GM21390 (cell line): ENCODE results near the gene GFOD1.

Experiments
- ATAC-seq: cut with Tn5 transposase; IDR thresholded peaks from one replicate; pipeline ENCODE4 v1.9.1; 2021; ENCODE audit not compliant: unreplicated experiment

The GFOD1 gene, protein sequence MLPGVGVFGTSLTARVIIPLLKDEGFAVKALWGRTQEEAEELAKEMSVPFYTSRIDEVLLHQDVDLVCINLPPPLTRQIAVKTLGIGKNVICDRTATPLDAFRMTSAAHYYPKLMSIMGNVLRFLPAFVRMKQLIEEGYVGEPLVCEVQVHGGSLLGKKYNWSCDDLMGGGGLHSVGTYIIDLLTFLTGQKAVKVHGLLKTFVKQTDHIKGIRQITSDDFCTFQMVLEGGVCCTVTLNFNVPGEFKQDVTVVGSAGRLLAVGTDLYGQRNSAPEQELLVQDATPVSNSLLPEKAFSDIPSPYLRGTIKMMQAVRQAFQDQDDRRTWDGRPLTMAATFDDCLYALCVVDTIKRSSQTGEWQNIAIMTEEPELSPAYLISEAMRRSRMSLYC

DNA sequence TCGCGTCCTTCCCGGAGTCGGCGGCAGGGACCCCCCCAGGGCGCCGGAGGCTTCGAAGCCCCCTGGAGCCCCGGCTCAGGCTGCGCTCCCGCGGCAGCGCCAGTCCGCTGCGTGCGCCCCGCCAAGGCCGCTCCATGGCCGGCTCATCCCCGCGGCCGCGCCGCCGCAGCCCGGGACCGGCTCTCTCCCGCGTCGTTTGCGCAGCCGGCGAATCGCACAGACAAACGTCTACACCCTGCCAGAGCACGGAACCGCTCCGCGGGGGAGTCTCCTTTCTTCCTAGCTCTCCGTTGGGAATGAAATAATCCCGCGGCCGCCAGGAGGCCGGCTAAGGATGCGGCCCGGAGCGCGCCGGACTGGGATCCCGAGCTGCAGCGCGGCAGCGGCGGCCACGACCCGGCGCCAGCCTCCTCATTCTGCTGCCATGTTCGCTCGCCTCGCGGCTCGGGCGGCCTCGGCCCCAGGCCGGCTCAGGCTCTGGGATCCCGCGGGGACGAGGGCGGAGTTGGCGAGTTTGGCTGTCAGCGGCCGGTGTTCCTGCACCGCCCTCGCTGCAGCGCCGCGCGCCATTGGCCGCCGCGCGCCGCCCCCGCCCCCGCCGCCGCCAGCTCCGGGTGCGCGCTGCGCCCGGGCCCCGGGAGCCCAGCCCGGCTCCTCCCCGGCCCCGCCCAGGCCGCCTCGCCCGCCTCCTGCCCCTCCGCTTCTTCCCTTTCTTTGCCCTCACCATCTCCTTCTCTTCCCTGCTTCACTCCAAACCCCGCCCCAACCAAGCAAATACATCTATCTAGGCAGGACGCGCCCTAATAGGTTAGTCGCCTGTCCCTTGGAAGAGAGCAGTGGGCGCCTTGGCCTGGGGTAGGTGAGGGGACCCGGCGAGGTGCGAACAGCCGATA lies at the start of gene GFOD1:
TSS of gene GFOD1 (minus strand) at position 479 of the 893 bp plus-strand sequence. CDS start 710 bp downstream, outside the sequence.
- ATAC-seq = peak; percentile 74

DNA sequence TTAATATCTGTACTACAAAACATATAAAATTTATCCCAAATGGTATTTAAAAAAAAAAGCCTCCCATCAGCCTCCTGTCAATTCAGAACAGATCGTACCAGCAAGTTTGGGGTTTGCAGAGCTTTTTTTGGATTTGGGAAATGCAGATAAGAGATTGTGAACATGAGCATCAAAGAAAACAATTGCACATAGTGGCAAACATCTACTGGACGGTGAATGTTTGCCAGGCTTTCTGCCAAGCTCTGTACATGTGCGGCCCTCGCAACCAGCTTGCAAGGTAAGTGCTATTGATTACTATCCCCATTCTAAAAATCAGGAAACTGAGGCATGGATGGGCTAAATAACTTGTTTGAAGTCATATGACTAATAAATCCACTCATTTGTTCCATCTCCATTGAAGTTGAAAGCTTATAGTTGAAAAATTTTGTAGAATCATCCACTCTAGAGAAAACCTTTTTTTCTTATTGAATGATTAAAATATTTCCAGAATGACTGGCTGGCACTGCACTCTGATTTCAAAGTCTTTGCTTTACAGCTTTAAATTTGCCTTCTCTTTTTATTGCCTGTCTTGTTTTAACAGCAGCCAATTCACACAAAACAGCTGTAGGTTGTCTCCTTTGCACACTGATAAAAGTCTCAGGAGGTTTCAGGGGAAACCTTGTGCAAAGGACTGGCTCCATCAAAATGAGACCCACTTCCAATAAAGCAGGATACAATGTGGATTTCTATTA lies 49.6 kb upstream of the GFOD1 start:
- ATAC-seq = no peak

DNA sequence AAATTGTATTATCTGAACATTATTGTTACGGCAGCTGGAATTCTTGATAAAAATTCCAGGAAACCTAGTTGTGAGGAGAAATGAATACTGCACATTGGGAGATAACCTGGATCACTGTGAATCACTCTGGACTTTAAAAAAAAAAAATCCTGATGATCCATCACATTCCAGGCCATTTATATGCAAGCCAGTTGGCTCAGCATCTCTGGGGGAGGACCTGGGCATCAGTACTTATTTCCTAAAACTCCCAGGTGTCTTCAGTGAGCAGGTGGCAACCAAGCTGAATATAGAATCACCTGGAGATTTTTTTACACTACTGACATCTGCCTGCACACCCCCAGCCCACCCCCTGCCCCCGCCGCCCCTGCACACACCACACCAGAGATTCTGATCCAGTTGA lies 47.9 kb upstream of the GFOD1 start:
- ATAC-seq = no peak

DNA sequence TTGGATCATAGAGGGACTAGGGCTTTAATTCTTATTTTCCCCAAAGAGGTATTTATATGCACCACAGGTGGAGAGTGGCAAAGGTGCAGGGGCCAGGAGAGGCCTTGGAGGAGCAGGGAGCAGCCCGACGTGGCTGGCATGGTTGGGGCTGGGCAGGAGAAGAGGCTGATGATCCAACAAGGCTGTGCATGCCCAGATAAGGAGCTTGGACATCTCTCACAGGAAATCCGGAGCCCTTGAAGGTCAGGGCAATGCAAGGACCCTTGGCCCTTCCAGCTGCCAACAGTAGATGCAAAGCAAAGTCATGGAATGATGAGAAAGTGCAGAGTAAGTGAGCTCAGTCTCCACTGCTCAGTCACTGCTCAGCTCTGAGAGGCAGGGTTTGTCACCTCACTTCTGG lies 47.1 kb upstream of the GFOD1 start:
- no peak for ATAC-seq

DNA sequence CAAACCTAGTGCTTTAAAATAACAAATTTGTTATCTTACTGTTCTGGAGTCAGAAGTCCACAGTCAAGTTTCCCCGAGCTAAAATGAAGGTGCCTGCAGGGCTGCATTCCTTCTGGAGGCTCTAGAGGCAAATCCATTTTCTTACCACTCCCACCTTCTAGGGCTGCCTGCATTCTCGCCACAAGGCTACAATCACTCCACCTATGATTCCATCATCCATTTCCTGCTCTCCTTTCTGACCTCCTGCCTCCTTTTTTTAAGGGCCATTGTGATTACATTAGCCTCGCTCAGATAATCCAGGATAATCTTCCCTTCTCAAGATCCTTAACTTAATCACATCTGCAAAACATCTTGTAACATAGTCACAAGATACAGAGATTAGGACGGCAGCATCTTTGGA lies 44.6 kb upstream of the GFOD1 start:
- no peak for ATAC-seq

DNA sequence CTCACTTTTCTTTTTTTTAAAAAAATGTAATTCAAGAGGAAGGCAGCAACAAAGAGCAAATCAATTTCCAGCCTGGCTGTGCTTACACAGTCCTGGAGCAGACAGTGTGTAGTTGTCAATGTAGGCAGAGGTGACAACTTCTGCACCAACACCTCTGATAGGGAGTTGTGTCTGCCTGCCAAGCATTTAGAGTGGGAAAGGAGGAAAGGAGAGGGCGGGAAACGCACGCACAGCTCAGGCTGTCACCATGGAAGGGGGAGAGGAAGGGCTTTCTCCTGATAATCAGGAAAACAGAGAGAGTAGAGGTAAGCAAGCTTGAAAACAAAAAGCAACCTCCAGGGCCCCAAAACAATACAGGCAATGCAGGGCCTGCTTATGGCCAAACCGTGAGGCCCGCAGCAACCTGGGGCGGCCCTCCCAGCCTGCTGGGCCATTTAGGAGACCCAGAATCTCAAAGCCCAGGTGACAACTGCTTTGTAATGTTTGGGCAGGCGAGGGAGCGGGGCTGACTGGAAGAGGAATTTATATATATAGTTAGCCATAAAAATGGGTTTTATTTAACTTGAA lies 41.5 kb upstream of the GFOD1 start:
- no peak for ATAC-seq

DNA sequence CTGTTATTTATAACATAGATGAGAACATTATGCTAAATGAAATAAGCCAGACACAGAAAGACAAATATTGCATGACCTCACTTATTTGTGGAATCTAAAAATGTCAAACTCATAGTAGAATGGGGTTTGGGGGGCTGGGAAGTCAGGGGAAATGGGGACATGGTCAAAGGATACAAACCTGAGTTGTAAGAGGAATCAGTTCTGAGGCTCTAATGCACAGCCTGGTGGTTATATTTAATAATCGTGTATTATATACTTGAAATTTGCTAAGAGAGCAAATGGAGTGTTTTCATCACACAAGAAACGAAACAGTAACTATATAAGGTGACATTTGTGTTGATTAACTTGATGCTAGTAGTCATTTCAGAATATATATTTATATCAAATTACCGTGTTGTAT lies 40.8 kb upstream of the GFOD1 start:
- no peak for ATAC-seq

DNA sequence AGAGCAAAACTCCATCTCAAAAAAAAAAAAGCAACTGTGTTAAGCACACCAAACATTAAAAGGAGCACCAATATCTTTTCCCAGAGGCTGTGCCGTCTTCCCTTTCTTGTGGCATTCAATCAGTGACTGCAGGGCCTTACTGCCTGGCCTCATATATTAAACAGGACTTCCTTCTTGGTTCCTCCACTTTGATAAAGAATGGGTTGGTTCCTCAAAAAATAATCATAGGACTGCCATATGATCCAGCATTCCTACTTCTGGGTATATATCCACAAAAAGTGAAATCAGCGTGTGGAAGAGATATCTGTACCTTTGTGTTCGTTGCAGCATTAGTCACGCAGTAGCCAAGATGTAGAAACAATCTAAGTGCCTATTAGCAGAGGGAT lies 40.3 kb upstream of the GFOD1 start:
- ATAC-seq = no peak

DNA sequence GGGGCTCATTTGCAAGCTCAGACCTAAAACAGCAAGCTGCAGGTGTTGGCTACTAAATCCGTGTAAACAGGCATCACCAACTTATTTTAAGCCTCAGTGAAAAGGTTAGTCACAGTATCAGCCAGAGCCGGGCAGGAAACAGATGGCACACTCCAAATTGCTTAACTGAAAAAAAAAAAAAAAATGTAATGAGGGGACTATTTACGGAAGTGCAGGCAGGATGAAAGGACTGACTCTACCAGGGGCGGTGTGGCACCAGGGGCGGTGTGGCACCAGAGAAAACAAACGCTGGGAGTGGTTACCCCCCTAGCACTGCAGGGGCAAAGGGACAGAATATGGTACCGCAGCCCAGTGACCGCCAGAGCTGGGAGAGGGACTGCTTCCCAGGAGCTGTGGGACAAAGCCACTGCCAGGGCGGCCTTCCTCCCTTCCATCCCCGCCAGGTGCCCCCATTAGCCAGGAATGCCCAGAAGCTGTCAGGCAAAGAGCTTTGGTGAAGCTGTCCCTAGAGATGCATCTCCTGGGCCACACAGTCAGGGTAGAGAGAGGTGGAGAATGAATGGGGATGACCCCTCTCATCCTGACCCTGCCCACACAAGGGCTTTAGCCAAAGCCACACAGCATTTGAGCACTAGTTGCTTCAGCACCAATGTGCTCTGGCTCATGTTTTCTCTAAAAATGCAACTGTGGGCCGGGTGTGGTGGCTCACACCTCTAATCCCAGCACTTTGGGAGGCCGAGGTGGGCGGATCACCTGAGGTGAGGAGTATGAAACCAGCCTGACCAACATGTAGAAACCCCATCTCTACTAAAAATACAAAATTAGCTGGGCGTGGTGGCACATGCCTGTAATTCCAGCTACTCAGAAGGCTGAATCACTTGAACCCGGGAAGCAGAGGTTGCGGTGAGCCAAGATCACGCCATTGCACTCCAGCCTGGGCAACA lies 39.6 kb upstream of the GFOD1 start:
- ATAC-seq = peak; percentile 85

DNA sequence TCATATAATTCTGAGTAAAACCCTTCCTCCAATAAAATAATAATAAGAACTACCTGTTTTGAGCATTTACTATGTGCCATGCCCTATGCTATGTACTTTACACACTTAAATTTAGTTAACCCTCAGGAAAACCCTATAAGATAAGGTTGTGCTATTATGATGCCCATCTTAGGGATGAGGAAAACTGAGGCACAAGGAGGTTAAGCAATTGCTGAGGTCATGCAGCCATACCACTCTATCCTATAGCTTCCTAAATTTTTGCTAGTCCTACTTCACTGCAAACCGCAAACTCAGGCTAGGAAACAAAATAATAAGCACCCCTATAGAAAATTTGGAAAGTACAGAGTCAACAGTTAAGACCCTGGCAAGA lies 38.9 kb upstream of the GFOD1 start:
- ATAC-seq = no peak

DNA sequence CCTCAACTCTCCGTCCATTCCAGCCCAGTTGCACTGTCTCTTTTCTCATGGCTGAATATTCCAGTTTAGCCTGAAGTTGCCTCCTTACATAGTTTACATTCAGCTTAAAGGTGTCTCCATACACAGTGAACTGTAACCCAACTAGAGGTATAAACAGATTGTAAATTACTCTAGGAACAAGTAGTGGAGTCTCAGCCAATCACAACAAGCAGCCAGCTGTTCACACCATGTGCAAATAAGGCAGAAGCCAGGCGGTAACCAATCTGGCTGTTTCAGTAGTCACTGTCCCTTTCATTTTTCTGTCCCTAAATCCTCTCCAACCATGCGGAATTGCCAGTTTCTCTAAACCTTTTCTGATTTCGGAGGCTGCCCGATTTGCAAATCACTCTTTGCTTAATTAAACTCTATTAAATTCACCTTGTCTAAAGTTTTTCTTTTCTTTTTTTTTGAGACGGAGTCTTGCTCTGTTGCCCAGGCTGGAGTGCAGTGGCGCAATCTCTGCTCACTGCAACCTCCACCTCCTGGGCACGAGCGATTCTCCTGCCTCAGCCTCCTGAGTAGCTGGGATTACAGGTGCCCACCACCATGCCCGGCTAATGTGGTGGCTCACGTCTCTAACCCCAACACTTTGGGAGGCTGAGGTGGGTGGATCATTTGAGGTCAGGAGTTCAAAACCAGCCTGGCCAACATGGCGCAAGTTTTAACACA lies 37.6 kb upstream of the GFOD1 start:
- no peak for ATAC-seq

DNA sequence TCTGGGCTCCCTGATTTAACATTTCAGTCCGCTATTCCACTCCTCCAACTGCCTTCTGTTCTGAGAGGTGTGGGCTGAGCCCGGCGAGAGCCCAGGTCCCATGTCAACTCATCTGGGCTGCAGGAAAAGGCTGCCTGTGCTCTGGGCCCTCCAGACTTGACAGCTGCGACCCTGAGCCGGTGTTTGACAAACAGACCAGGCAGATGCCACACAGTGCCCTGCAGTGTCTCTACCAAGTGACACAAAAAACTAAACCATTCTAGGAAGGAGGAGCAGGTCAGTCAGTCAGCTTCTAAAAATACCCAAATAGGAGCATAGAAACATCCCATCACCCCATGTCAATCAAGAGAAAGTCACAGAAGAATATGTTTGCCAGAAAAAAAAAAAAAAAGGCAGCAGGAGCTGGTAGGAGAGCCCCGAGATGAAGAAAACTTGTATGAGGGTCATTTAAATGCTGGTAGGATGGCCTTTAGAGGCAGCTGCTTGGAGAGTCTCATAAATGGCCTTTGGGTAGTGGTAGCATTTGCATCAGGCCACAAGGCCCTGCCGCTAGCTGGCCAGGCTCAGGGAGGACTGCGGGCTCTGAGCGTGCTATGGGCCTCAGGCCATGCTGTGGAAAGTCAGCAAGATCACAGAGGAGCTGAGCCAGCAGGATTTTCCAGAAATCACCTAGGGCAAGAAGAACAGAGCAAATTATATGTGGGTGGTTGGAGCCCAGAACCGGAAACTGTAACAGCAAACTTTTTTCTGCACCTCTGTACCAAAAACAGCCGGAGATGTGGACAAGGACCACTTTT lies 36.6 kb upstream of the GFOD1 start:
- ATAC-seq = no peak

DNA sequence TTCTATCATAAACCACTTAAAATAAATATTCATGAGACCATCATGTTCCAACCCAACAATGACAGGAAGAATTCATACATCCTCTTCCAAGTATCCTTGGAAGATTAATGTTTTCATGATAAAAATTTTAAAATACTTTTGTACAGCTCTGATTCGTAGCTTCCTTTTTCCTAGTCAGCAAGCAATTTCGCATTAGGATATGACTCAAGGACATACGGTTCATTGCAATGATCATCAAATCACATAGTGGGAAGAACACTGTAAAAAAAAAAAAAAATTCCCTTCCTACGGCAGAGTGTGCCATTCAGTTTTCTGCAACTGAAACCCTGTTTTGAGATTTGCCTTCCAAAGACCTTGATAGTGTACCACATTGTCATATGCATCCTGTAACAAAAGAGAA lies 35.3 kb upstream of the GFOD1 start:
- no peak for ATAC-seq

DNA sequence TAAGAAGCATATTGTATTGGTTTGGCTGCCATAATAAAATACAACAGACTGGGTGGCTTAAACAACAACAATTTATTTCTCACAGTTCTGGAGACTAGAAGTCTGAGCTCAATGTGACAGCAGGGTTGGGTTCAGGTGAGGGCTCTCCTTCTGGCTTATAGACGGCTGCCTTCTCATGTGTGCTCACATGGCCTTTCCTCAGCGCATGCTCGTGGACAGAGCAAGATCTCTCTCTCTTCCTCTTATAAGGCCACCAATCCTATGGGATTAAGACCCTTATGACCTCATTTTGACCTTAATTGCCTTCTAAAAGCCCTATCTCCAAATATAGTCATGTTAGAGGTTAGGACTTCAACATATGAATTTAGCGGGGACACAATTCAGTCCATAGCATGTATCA lies 32.4 kb upstream of the GFOD1 start:
- no peak for ATAC-seq

DNA sequence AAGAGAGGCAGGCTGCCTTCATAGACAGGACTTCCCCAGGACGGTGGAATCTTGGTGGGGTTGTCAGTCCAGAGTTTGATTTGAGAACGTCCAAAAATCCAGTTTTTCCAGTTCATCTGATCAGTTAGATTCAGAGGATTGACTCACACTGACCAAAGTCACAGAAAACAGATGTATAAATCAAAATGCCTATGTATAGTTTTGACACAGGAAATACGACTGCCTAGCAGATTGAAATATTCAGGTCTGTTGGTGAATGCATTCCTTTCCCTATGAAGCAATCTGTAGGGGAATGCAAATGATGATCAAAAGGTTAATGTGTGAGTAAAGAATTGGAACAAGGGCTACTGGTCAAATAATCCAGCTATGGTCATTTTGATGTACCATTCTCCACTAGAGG lies 29.7 kb upstream of the GFOD1 start:
- no peak for ATAC-seq

DNA sequence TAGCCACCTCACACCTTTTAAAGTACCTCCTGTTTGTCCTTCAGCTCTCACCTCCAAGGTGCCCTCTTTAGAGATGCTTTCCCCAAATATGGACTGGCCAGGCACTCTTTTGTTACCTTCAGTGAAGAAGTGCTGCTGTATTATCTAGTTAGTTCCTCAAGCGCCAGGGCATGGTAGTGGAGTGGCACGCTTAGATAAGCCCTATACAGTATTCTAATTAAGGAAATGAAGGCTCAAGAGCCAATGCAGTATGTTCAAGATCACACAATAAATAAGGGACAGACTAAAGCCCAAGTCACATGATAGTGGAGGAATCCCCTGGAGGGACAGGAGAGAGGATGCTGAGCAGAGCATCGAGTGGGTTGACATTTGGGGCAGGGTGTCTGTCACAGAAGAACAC lies 28.5 kb upstream of the GFOD1 start:
- no peak for ATAC-seq

DNA sequence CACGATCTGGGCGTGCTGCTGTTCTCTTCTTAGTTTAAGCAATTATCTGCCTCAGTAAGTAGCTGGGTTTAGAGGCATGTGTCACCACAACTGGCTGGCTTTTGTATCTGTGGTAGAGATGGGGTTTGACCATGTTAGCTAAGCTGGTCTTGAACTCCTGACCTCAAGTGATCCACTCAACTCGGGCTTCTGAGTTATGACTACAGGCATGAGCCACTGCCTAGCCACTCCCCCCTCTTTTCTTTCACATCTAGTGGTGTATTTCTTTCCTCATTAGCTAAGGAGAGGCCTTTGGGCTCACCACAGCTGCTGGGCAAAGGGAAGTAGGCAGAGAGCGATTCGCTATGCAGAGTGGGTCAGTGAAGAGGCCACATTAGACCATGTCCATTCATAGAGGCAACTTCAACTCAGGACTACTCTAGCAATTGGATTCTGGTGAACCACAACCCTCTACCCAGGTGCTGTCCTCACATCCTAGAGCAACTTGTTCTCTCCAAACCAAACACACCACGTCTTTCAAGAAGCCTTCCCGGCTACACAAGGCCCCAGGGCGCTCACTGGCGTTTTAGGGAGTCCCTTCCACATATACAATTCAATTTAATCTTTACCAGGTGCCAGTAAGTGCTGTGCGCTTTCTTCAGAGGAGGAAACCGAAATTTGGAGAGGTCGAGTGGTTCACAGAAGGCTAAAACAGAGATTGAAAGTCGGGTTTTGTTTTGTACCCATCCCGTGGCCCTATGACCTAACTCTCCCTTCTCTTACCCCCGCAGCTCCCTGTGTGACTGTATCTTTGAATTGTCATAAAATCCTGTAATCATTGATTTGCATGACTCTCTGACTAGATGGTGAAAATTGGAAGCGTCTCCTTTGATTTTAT lies 26.5 kb upstream of the GFOD1 start:
- ATAC-seq = no peak

DNA sequence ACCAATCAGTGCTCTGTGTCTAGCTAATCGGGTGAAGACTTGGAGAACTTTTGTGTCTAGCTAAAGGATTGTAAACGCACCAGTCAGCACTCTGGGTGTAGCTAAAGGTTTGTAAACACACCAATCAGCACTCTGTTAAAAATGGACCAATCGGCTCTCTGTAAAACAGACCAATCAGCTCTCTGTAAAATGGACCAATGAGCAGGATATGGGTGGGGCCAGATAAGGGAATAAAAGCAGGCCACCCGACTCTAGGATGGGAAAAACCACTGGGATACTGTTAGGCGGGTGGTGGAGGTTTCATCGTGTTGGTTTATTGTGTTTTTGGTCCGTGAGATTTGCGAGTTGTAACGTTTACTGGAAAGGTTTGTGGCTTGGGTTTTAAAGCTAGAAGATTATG lies 25.5 kb upstream of the GFOD1 start:
- ATAC-seq = no peak
